ENCODE results near the gene MMP3.

MMP3 gene

DNA sequence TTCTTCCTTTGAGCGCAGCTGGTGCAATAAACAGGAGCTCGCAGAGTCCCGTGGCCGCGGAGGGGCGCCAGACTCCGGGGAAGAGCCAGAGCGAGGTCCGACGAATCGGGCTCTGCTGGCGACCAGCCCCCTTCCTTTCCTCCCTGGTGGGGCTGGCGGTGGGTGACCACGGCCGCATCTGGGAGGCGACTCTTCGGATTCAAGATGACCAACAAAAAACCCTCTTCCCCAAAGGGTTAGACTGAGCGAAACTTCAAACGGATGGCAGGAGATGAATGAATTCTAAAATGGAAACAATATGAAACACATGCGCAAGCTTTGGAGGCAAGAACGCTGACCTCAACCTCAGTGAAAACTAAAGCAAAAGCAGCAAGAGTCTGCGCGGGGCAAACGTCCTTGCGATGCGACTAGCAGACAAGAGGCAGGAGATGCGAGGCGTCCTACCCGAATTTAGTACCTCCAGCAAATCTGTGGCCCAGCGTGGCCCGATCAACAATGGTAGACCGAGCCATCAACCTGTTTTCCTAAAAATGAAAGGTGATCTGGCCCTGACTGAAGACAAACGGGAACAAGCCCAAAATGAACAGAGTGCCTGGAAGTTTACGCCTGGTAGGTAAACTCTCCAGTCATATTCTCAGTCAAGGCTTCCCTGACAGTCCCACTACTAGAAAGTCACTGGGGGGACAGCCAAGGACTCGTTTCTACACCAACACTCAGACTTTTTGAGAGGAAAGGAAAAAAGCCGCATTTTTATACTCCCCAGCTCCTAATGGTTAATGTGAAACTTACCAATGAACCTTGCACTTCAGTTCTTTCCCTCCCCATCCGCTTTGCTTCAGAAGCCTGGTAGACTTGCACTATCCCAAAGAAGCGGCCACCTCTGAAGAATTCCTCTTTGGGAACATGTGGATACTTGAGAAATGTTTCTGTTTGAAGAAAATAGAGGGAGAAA lies 11.6 kb downstream of the MMP3 start:
- peaks cover 11% of the 10 kb centered on the region for H3K4me1 ChIP-seq (ENCODE audit: insufficient read depth, low read length)
- H3K4me3 ChIP-seq (ENCODE audit: low read length) = no peak overlapping the region
- H3K9ac ChIP-seq (ENCODE audit: low read depth, low read length) = no peak overlapping the region
- no peak overlapping the region for H3K27ac ChIP-seq (ENCODE audit: low read length)
- H3K9me3 ChIP-seq (ENCODE audit: insufficient read depth, low read depth, low read length) = no peaks in the 10 kb centered on the region
- no peaks in the 10 kb centered on the region for H3K36me3 ChIP-seq (ENCODE audit: insufficient read depth, low read depth, low read length)
- no peaks in the 10 kb centered on the region for H3K27me3 ChIP-seq (ENCODE audit: insufficient read depth, low read length)

- H3K27me3 ChIP-seq (ENCODE audit: insufficient read depth, low read length) = no peaks in the 10 kb centered on the region
- peaks cover 2% of the 10 kb centered on the region for H3K9me3 ChIP-seq (ENCODE audit: insufficient read depth, low read depth, low read length)
- no peak overlapping the region for H3K27ac ChIP-seq (ENCODE audit: low read length)
- no peak overlapping the region for H3K4me3 ChIP-seq (ENCODE audit: low read length)
- no peaks in the 10 kb centered on the region for H3K36me3 ChIP-seq (ENCODE audit: insufficient read depth, low read depth, low read length)
- H3K9ac ChIP-seq (ENCODE audit: low read depth, low read length) = no peak overlapping the region
- H3K4me1 ChIP-seq (ENCODE audit: insufficient read depth, low read length) = peaks cover 4% of the 10 kb centered on the region; the same call in 1 of the 2 replicates
Measured at GRCh38 chr11:102831128-102831488, 12.3 kb downstream of the MMP3 start.

- no peak overlapping the region for H3K4me3 ChIP-seq (ENCODE audit: low read length)
- no peak overlapping the region for H3K27ac ChIP-seq (ENCODE audit: low read length)
- H3K9me3 ChIP-seq (ENCODE audit: insufficient read depth, low read depth, low read length) = peaks cover 7% of the 10 kb centered on the region
- no peak overlapping the region for H3K9ac ChIP-seq (ENCODE audit: low read depth, low read length)
- H3K4me1 ChIP-seq (ENCODE audit: insufficient read depth, low read length) = no peaks in the 10 kb centered on the region; the same call in 1 of the 2 replicates
- no peaks in the 10 kb centered on the region for H3K36me3 ChIP-seq (ENCODE audit: insufficient read depth, low read depth, low read length)
- no peaks in the 10 kb centered on the region for H3K27me3 ChIP-seq (ENCODE audit: insufficient read depth, low read length)
Measured at GRCh38 chr11:102830001-102830727, 13.2 kb downstream of the MMP3 start.

DNA sequence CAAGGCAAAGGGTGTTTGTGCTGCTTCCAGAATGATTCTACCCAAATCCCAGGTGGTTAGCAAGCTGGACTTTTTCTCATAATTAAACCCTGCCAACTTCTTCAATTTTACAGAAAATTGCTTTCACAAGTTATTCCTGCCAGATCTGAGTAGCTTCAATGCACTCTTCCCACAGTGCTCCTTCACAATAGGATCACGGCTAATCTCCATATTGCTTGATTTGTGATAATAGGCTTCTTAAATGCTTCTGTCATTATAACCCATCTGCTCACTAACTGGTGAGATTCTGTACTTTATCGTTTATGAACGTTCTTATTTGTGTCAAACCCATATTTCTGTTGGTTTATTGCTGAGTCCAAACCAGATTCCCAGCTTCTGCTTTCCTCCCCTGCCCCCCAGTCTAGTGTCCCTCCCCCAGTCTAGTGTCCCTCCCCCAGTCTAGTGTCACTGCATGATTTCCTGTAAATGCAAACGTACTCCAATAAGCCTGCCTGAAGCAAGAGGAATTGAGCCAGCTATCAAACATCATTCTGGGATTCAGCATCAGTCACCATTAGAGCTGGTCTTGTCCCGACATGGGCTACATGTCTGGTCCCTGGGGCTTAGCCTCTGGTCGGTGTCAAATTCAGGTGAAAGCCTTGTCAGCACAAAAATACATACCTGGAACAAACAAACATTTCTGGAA lies 14.0 kb downstream of the MMP3 start:
- Histone ChIP-seq H3K4me3 (ENCODE audit: low read length) (no peak overlapping the region), H3K36me3 (ENCODE audit: insufficient read depth, low read depth, low read length) (no peaks in the 10 kb centered on the region), H3K9ac (ENCODE audit: low read depth, low read length) (no peak overlapping the region), H3K27ac (ENCODE audit: low read length) (no peak overlapping the region), H3K9me3 (ENCODE audit: insufficient read depth, low read depth, low read length) (peaks cover 8% of the 10 kb centered on the region), H3K27me3 (ENCODE audit: insufficient read depth, low read length) (no peaks in the 10 kb centered on the region), H3K4me1 (ENCODE audit: insufficient read depth, low read length) (no peaks in the 10 kb centered on the region; the same call in 1 of the 2 replicates)

GRCh38 chr11:102824556-102824955 lies 18.9 kb downstream of the MMP3 start:
- H3K4me1 ChIP-seq (ENCODE audit: insufficient read depth, low read length) = no peaks in the 10 kb centered on the region; the same call in 1 of the 2 replicates
- H3K36me3 ChIP-seq (ENCODE audit: insufficient read depth, low read depth, low read length) = no peaks in the 10 kb centered on the region
- peaks cover 15% of the 10 kb centered on the region for H3K9me3 ChIP-seq (ENCODE audit: insufficient read depth, low read depth, low read length)
- no peaks in the 10 kb centered on the region for H3K27me3 ChIP-seq (ENCODE audit: insufficient read depth, low read length)
- H3K27ac ChIP-seq (ENCODE audit: low read length) = no peak overlapping the region
- no peak overlapping the region for H3K9ac ChIP-seq (ENCODE audit: low read depth, low read length)
- H3K4me3 ChIP-seq (ENCODE audit: low read length) = no peak overlapping the region

DNA sequence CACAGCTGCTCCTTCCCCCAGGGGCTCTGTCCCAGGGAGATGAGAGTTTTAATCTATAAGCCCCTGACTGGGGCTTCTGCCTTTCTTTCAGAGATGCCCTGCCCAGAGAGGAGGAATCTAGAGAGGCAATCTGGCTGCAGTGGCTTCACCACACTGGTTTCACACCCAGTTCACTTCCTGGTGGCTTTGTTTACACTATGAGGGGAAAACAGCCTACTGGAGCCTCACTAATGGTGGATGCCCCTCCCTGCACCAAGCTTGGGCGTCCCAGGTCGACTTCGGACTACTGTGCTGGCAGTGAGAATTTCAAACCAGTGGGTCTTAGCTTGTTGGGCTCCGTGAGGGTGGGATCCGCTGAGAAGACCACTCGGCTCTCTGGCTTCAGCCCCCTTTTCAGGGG lies 23.9 kb downstream of the MMP3 start:
- Histone ChIP-seq H3K9ac (ENCODE audit: low read depth, low read length) (no peak overlapping the region), H3K4me3 (ENCODE audit: low read length) (no peak overlapping the region), H3K27ac (ENCODE audit: low read length) (no peak overlapping the region), H3K36me3 (ENCODE audit: insufficient read depth, low read depth, low read length) (no peaks in the 10 kb centered on the region), H3K9me3 (ENCODE audit: insufficient read depth, low read depth, low read length) (peaks cover 7% of the 10 kb centered on the region), H3K4me1 (ENCODE audit: insufficient read depth, low read length) (no peaks in the 10 kb centered on the region), H3K27me3 (ENCODE audit: insufficient read depth, low read length) (no peaks in the 10 kb centered on the region)

DNA sequence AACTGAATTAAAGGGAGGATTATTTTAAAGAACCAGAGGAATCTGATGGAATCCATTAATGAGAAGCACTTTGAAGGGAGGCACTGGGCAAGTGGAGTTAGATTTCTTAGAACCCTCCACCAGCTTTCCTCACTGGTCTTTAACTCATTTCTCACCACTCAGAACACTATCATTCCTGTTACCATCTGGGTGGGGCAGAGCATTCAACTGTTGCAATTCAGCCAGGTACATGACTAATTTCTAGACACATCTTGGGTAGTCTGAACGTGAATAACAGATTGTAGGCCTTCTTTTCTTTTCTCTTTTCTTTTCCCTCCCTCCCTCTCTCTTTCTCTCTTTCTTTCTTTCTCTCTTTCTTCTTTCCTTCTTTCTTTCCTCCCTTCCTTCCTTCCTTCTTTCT lies 29.9 kb downstream of the MMP3 start:
- no peak overlapping the region for H3K9ac ChIP-seq (ENCODE audit: low read depth, low read length)
- 0 out of 2 replicates have a peak, but pooled peaks cover 4% of the 10 kb centered on the region for H3K4me1 ChIP-seq (ENCODE audit: insufficient read depth, low read length)
- H3K4me3 ChIP-seq (ENCODE audit: low read length) = no peak overlapping the region
- no peak overlapping the region for H3K27ac ChIP-seq (ENCODE audit: low read length)
- no peaks in the 10 kb centered on the region for H3K9me3 ChIP-seq (ENCODE audit: insufficient read depth, low read depth, low read length)
- no peaks in the 10 kb centered on the region for H3K36me3 ChIP-seq (ENCODE audit: insufficient read depth, low read depth, low read length)
- no peaks in the 10 kb centered on the region for H3K27me3 ChIP-seq (ENCODE audit: insufficient read depth, low read length)

DNA sequence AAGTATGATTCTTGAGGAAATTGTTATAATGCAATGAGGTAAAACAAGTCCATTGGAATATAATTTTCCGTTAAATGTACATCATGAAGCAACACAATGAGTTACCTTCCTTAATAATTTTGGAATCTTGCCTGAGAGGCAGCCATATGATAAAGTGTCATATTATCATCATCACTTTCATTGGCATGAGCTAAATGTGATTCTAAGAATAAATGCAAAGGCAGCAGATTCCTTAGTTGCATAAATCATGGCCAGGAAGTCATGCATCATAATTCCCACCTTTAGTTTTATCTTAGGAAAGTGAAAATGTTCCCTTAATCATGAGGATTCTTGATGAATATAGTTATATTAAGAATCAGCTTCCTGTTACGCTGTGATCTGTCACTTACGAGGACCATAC lies 31.2 kb downstream of the MMP3 start:
- no peaks in the 10 kb centered on the region for H3K9me3 ChIP-seq (ENCODE audit: insufficient read depth, low read depth, low read length)
- H3K4me1 ChIP-seq (ENCODE audit: insufficient read depth, low read length) = 0 out of 2 replicates have a peak, but pooled peaks cover 4% of the 10 kb centered on the region
- no peak overlapping the region for H3K27ac ChIP-seq (ENCODE audit: low read length)
- no peak overlapping the region for H3K4me3 ChIP-seq (ENCODE audit: low read length)
- H3K27me3 ChIP-seq (ENCODE audit: insufficient read depth, low read length) = no peaks in the 10 kb centered on the region
- H3K9ac ChIP-seq (ENCODE audit: low read depth, low read length) = no peak overlapping the region
- no peaks in the 10 kb centered on the region for H3K36me3 ChIP-seq (ENCODE audit: insufficient read depth, low read depth, low read length)

DNA sequence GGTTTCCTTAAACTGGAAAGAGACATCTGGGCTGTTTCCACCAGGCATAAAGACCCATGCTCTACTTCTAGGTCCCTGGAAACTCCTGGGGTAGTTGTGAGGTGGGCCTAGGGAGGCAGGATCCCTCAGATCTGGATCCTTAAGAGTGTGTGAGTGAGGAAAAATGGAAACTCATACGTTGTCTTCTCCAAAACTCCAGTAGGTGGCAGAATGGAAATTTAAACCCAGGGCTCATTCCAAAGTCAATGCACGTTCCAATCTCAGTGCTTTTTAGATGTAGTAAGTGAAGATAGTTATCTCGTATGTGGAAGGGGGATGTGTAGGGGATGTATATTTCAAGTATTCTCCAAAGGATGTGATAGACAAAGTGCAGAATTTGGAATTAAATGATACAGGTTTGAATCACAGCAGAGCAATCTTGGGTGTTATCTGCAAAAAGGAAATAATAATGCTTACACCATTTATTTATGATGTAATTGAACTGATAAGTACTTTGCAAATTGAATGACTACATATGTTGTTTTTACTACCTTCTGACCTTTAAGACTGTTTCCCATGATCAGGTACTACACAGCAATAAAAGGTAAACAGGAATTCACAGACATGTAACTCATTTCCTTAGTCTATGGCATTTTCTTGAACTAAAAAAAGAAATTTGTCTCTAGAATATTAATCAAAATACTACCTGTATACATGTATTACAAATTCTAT lies 32.3 kb downstream of the MMP3 start:
- H3K4me3 ChIP-seq (ENCODE audit: low read length) = no peak overlapping the region
- H3K27ac ChIP-seq (ENCODE audit: low read length) = no peak overlapping the region
- 0 out of 2 replicates have a peak, but pooled peaks cover 4% of the 10 kb centered on the region for H3K4me1 ChIP-seq (ENCODE audit: insufficient read depth, low read length)
- H3K9ac ChIP-seq (ENCODE audit: low read depth, low read length) = no peak overlapping the region
- no peaks in the 10 kb centered on the region for H3K27me3 ChIP-seq (ENCODE audit: insufficient read depth, low read length)
- no peaks in the 10 kb centered on the region for H3K36me3 ChIP-seq (ENCODE audit: insufficient read depth, low read depth, low read length)
- H3K9me3 ChIP-seq (ENCODE audit: insufficient read depth, low read depth, low read length) = no peaks in the 10 kb centered on the region

- Histone ChIP-seq H3K27me3 (ENCODE audit: insufficient read depth, low read length) (no peaks in the 10 kb centered on the region), H3K36me3 (ENCODE audit: insufficient read depth, low read depth, low read length) (no peaks in the 10 kb centered on the region), H3K4me1 (ENCODE audit: insufficient read depth, low read length) (0 out of 2 replicates have a peak, but pooled peaks cover 4% of the 10 kb centered on the region), H3K9me3 (ENCODE audit: insufficient read depth, low read depth, low read length) (no peaks in the 10 kb centered on the region), H3K9ac (ENCODE audit: low read depth, low read length) (no peak overlapping the region), H3K4me3 (ENCODE audit: low read length) (no peak overlapping the region), H3K27ac (ENCODE audit: low read length) (no peak overlapping the region)
Measured at GRCh38 chr11:102809971-102810370, 33.4 kb downstream of the MMP3 start.

DNA sequence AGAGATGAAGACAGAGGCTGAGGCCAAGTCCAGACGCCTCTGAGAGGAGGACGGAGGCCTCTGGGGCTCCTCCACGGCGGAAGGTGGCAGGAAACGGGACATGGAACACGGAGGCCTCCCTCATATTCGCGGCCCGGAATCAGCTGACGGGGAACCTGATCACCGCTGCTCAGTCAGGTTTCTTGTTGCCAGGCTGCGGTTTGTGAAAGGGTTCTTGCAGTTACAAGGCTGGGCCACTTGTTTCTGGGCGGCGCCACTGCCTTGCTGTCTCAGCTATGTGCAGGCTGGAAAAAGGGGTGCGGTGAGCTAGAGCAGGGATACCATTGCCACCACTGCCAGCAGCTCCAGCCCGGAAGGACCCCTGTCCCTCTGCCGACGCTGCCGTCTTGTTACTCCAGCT lies 35.5 kb downstream of the MMP3 start:
- 0 out of 2 replicates have a peak, but pooled peaks cover 4% of the 10 kb centered on the region for H3K4me1 ChIP-seq (ENCODE audit: insufficient read depth, low read length)
- H3K9me3 ChIP-seq (ENCODE audit: insufficient read depth, low read depth, low read length) = no peaks in the 10 kb centered on the region
- H3K9ac ChIP-seq (ENCODE audit: low read depth, low read length) = no peak overlapping the region
- H3K36me3 ChIP-seq (ENCODE audit: insufficient read depth, low read depth, low read length) = no peaks in the 10 kb centered on the region
- no peaks in the 10 kb centered on the region for H3K27me3 ChIP-seq (ENCODE audit: insufficient read depth, low read length)
- H3K27ac ChIP-seq (ENCODE audit: low read length) = no peak overlapping the region
- H3K4me3 ChIP-seq (ENCODE audit: low read length) = peak overlapping the region; percentile 49; the same call in 1 of the 2 replicates

Data from iPS-20b (cell line).